H1 (cell line): ENCODE measurements around the gene MAP2K5. TPM values are rescaled to one million over a fixed set of nuclear protein-coding genes. Genes with fewer than 3 reads are reported as not detected.

Experiments used
- CTCF ChIA-PET: fragments of 300-600 bp; sonication (Branson Sonifier 250); formaldehyde crosslinking; loops from one replicate; lab custom pipeline; 2021; ENCODE audit not compliant: partially characterized antibody; lab: Charles Lee
- POLR2A ChIA-PET: fragments of 300-600 bp; sonication (Branson Sonifier 250); formaldehyde crosslinking; loops from one replicate; lab custom pipeline; 2021; ENCODE audit warnings: inconsistent platforms; ENCODE audit not compliant: partially characterized antibody; lab: Charles Lee
- DNase-seq, 2 experiments: peaks; one replicate each; pipeline versions ENCODE4 v3.0.0 to v3.0.0-alpha.2; 2010 to 2022; ENCODE audit warnings: low spot score in 2 of 2, low read depth in 1 of 2, mixed read lengths in 1 of 2
- FAIRE-seq: peaks from 2 replicates; lab custom pipeline; 2011; peaks lifted over from hg19 to GRCh38; lab: Jason Lieb, UNC
- H2AFZ ChIP-seq: 2 replicates; pipeline ENCODE4 v1.8.1; 2012; ENCODE audit warnings: low read length, inconsistent platforms
- H2AK5ac ChIP-seq: 2 replicates; pipeline ENCODE4 v1.6.1; 2013; ENCODE audit warnings: low read depth, low read length
- H2BK120ac ChIP-seq: replicated peaks from 2 replicates; pipeline ENCODE3; 2013; ENCODE audit warnings: low read depth, low read length, inconsistent platforms
- H2BK12ac ChIP-seq: 2 replicates; pipeline ENCODE4 v1.6.1; 2013; ENCODE audit warnings: low read depth, low read length
- H2BK15ac ChIP-seq: 2 replicates; pipeline ENCODE4 v1.6.1; 2013; ENCODE audit warnings: low read length
- H2BK20ac ChIP-seq: 2 replicates; pipeline ENCODE4 v1.6.1; 2013; ENCODE audit warnings: low read length
- H2BK5ac ChIP-seq: 2 replicates; pipeline ENCODE4 v1.6.1; 2013; ENCODE audit warnings: low read depth, low read length
- H3K14ac ChIP-seq: 2 replicates; pipeline ENCODE4 v1.6.1; 2013; ENCODE audit warnings: inconsistent platforms; ENCODE audit not compliant: insufficient read length
- H3K18ac ChIP-seq: 2 replicates; pipeline ENCODE4 v1.6.1; 2013; ENCODE audit warnings: low read length; ENCODE audit errors: extremely low read depth
- H3K23ac ChIP-seq: 2 replicates; pipeline ENCODE4 v1.6.1; 2013; ENCODE audit warnings: inconsistent platforms; ENCODE audit not compliant: insufficient read length
- H3K23me2 ChIP-seq: 2 replicates; pipeline ENCODE4 v1.6.1; 2013; ENCODE audit warnings: low read depth, low read length
- H3K27ac ChIP-seq: 2 replicates; pipeline ENCODE4 v1.6.1; 2011; ENCODE audit warnings: low read depth, low read length, inconsistent platforms
- H3K27me3 ChIP-seq, 4 experiments: replicated peaks in 1 of 4; 1 replicate in 1 of 4; 2 replicates in 3 of 4; pipeline versions ENCODE4 v1.6.1 to v1.8.1; 2011 to 2013; ENCODE audit warnings: low read length in 3 of 4, mild to moderate bottlenecking in 3 of 4, inconsistent platforms in 2 of 4, mixed read lengths in 2 of 4, moderate library complexity in 1 of 4; ENCODE audit not compliant: control insufficient read depth in 3 of 4, insufficient read depth in 3 of 4; ENCODE audit errors: extremely low read depth in 1 of 4
- H3K36me3 ChIP-seq, 4 experiments: 2 replicates each; pipeline versions ENCODE4 v1.6.1 to v1.8.1; 2011 to 2013; ENCODE audit warnings: mild to moderate bottlenecking in 4 of 4, low read length in 3 of 4, moderate library complexity in 2 of 4, control low read depth in 1 of 4, inconsistent platforms in 1 of 4; ENCODE audit not compliant: insufficient read depth in 4 of 4, control insufficient read depth in 2 of 4
- H3K4ac ChIP-seq: replicated peaks from 2 replicates; pipeline ENCODE3; 2013; ENCODE audit warnings: low read length, low read depth, mixed read lengths, inconsistent platforms; ENCODE audit not compliant: insufficient read length
- H3K4me1 ChIP-seq, 4 experiments: replicated peaks in 1 of 4; 1 replicate in 1 of 4; 2 replicates in 3 of 4; pipeline versions ENCODE4 v1.6.1 to v1.8.1; 2011 to 2013; ENCODE audit warnings: low read length in 3 of 4, inconsistent platforms in 2 of 4, mixed read lengths in 1 of 4; ENCODE audit not compliant: insufficient read depth in 4 of 4, control insufficient read depth in 3 of 4
- H3K4me2 ChIP-seq, 2 experiments: 2 replicates each; pipeline versions ENCODE4 v1.6.1 to v1.8.1; 2011 to 2013; ENCODE audit warnings: low read depth in 2 of 2, low read length in 2 of 2, control low read depth in 1 of 2, inconsistent platforms in 1 of 2, mild to moderate bottlenecking in 1 of 2; ENCODE audit not compliant: insufficient read depth in 1 of 2
- H3K4me3 ChIP-seq, 4 experiments: fragments of 200-600, 300-600 bp in 1 of 4; sonication (generic), shearing (Covaris generic), sonication (Bioruptor Twin) in 1 of 4; 2 replicates each; pipeline versions ENCODE4 v1.5.1 to v1.8.1; 2011 to 2016; ENCODE audit warnings: low read length in 4 of 4, low read depth in 3 of 4, control low read depth in 2 of 4, inconsistent platforms in 2 of 4, mild to moderate bottlenecking in 2 of 4, mixed read lengths in 1 of 4, moderate library complexity in 1 of 4; ENCODE audit not compliant: insufficient read depth in 2 of 4; ENCODE audit errors: extremely low read depth in 1 of 4
- H3K56ac ChIP-seq: replicated peaks from 2 replicates; pipeline ENCODE3; 2013; ENCODE audit warnings: low read depth, mild to moderate bottlenecking, mixed read lengths, low read length, inconsistent platforms; ENCODE audit not compliant: insufficient read length
- H3K79me1 ChIP-seq: 2 replicates; pipeline ENCODE4 v1.6.1; 2013; ENCODE audit warnings: low read depth, low read length, control low read depth
- H3K79me2 ChIP-seq, 2 experiments: 2 replicates each; pipeline versions ENCODE4 v1.6.1 to v1.8.1; 2012 to 2013; ENCODE audit warnings: low read length in 2 of 2, mild to moderate bottlenecking in 2 of 2, inconsistent platforms in 1 of 2; ENCODE audit not compliant: insufficient read depth in 2 of 2, control insufficient read depth in 1 of 2
- H3K9ac ChIP-seq, 4 experiments: replicated peaks in 1 of 4; 1 replicate in 1 of 4; 2 replicates in 3 of 4; pipeline versions ENCODE4 v1.6.1 to v1.8.1; 2011 to 2013; ENCODE audit warnings: low read depth in 3 of 4, low read length in 3 of 4, control low read depth in 2 of 4, mild to moderate bottlenecking in 2 of 4, moderate library complexity in 2 of 4, inconsistent platforms in 1 of 4; ENCODE audit errors: extremely low read depth in 1 of 4
- H3K9me3 ChIP-seq, 2 experiments: 2 replicates each; pipeline versions ENCODE4 v1.6.1 to v1.8.1; 2012 to 2013; ENCODE audit warnings: mild to moderate bottlenecking in 2 of 2, moderate library complexity in 2 of 2, control low read depth in 1 of 2, inconsistent platforms in 1 of 2, low read depth in 1 of 2, low read length in 1 of 2, mixed read lengths in 1 of 2; ENCODE audit not compliant: insufficient read depth in 2 of 2
- H4K20me1 ChIP-seq, 2 experiments: replicated peaks in 1 of 2; 2 replicates each; pipeline versions ENCODE3 to v1.8.1; 2011 to 2013; ENCODE audit warnings: inconsistent platforms in 2 of 2, low read length in 2 of 2, mild to moderate bottlenecking in 1 of 2; ENCODE audit not compliant: insufficient read depth in 2 of 2, control insufficient read depth in 1 of 2
- H4K5ac ChIP-seq: 2 replicates; pipeline ENCODE4 v1.6.1; 2013; ENCODE audit warnings: low read length, low read depth, mixed read lengths, inconsistent platforms; ENCODE audit not compliant: insufficient read length
- H4K8ac ChIP-seq: 2 replicates; pipeline ENCODE4 v1.8.0; 2013; ENCODE audit warnings: mild to moderate bottlenecking, moderate library complexity, low read length, inconsistent platforms; ENCODE audit not compliant: insufficient read depth; ENCODE audit errors: extremely low read depth
- H4K91ac ChIP-seq: replicated peaks from 2 replicates; pipeline ENCODE3; 2013; ENCODE audit warnings: low read length, mixed read lengths, inconsistent platforms; ENCODE audit not compliant: insufficient read length
- CHD1 ChIP-seq: IDR thresholded peaks from 2 replicates; pipeline ENCODE4 v1.6.1; 2012; ENCODE audit warnings: low read depth, low read length, improper control_type of control experiment
- GTF2F1 ChIP-seq: IDR thresholded peaks from 2 replicates; pipeline ENCODE4 v1.6.1; 2012; ENCODE audit warnings: low read depth, low read length, improper control_type of control experiment, borderline replicate concordance
- HDAC6 ChIP-seq: IDR thresholded peaks from one replicate; pipeline ENCODE4 v1.7.1; 2012; ENCODE audit warnings: low read depth, mild to moderate bottlenecking, inconsistent platforms, low read length, moderate library complexity
- KDM4A ChIP-seq: IDR thresholded peaks from one replicate; pipeline ENCODE4 v1.7.1; 2012; ENCODE audit warnings: low read depth, mild to moderate bottlenecking, moderate library complexity, low read length, inconsistent platforms; ENCODE audit not compliant: severe bottlenecking
- POLR2A ChIP-seq, 2 experiments: IDR thresholded peaks; 1 replicate in 1 of 2; 2 replicates in 1 of 2; pipeline ENCODE4 v1.6.1; 2011; ENCODE audit warnings: low read depth in 2 of 2, low read length in 2 of 2, mild to moderate bottlenecking in 2 of 2; ENCODE audit errors: control extremely low read depth in 1 of 2
- RNF2 ChIP-seq: fragments of 200-900, 300-1000 bp; sonication (generic); IDR thresholded peaks from 2 replicates; pipeline ENCODE4 v1.7.1; 2016; ENCODE audit warnings: borderline replicate concordance, low read depth, mild to moderate bottlenecking, antibody characterized with exemption, low read length; ENCODE audit not compliant: poor library complexity, severe bottlenecking; ENCODE audit errors: missing control alignments
- RXRA ChIP-seq: IDR thresholded peaks from 2 replicates; pipeline ENCODE4 v1.6.1; 2011; ENCODE audit warnings: low read depth, mild to moderate bottlenecking, low read length, moderate library complexity; ENCODE audit not compliant: insufficient read depth
- SAP30 ChIP-seq: fragments of 300-600 bp; sonication (generic); IDR thresholded peaks from 2 replicates; pipeline ENCODE4 v1.7.1; 2012; ENCODE audit warnings: low read length, moderate library complexity, mild to moderate bottlenecking, inconsistent platforms; ENCODE audit not compliant: insufficient read depth, insufficient replicate concordance
- SIN3A ChIP-seq, 2 experiments: IDR thresholded peaks in 1 of 2; conservative IDR thresholded peaks in 1 of 2; 2 replicates each; pipeline ENCODE4 v1.6.1; 2011 to 2012; ENCODE audit warnings: low read length in 2 of 2, improper control_type of control experiment in 1 of 2, low read depth in 1 of 2, mild to moderate bottlenecking in 1 of 2
- SP4 ChIP-seq: IDR thresholded peaks from 2 replicates; pipeline ENCODE4 v1.6.1; 2012; ENCODE audit warnings: low read length, inconsistent platforms
- WGBS, 2 experiments: shearing (Covaris generic) in 1 of 2; methylation state at CpG; one replicate each; pipeline versions ENCODE4 v1.1.6 to v1.1.7; 2013 to 2015; ENCODE audit warnings: low lambda C conversion rate in 2 of 2, mixed read lengths in 2 of 2, inconsistent platforms in 1 of 2, low coverage in 1 of 2, missing lambda C conversion rate in 1 of 2; ENCODE audit not compliant: insufficient replicate concordance in 2 of 2, insufficient coverage in 1 of 2, insufficient read length in 1 of 2; ENCODE audit errors: extremely low coverage in 1 of 2, missing lambda C conversion rate in 1 of 2; 5-methylcytosine and 5-hydroxymethylcytosine counted together
- polyA plus RNA-seq, 7 experiments: library from polyadenylated mRNA; depleted of rRNA in 3 of 7; stranded (reverse) in 5 of 7; unstranded in 2 of 7; fragments of >200 nt in 5 of 7; fragments of 200-250 nt in 2 of 7; gene quantifications; 1 replicate in 5 of 7; 2 replicates in 1 of 7; 4 replicates in 1 of 7; pipeline versions ENCODE4 v1.2.1 to v1.2.3, GENCODE V29; 2011 to 2013; ENCODE audit warnings: missing spikeins in 2 of 7, mixed read lengths in 2 of 7
- total RNA-seq: library from RNA; stranded (reverse); fragmentation: NEBNext Ultra II Directional; extraction: Animal tissue kit (Norgen Biotek cat#: 25700); gene quantifications from 2 replicates; pipeline ENCODE4 v1.2.1, GENCODE V29; 2021

The MAP2K5 gene
- total and polyA plus RNA-seq, 2 of the 8 experiments (the other 6 are each of a cell fraction or from before 2014, with no cell fraction given): 4.4 to 15.8 TPM

DNA sequence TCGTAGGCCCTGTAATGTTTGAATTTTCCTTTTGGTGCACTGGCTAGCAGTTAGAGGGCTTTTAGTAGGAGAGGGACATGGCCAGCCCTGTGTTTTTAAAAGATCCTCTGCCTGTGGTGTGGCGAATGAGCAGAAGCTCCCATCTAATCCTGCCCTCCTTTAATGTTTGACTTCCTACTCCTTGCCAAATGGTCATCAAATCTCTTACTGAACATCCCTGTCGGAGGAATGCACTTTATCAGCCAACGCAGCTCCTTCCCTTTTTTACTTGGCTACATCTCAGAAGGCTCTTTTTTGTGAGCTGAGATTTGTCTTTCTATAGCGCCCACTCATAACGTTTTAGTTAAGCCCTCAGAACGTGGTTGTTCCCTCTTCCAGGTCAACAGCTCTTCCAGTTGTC, 44.8 kb downstream of the MAP2K5 start:
- H3K27me3 ChIP-seq: no peaks in the 10 kb centered on the region
- H3K4me3 ChIP-seq: no peak overlapping the region
- DNase-seq (no peak), FAIRE-seq (no peak)
- no peak overlapping the region for H3K9ac ChIP-seq
- H2BK15ac ChIP-seq: no peak overlapping the region
- H4K20me1 ChIP-seq: no peaks in the 10 kb centered on the region
- H2AK5ac ChIP-seq: no peak overlapping the region
- no peak overlapping the region for H3K14ac ChIP-seq
- H3K56ac ChIP-seq: no peak overlapping the region
- no peak overlapping the region for H3K4ac ChIP-seq
- no peak overlapping the region for H4K8ac ChIP-seq
- H4K5ac ChIP-seq: no peak overlapping the region
- 85% methylated on average over 7 of the region's 7 CpGs; no CpG with 5 or more reads in 1 of the 2 experiments for WGBS, 2 experiments
- H3K79me1 ChIP-seq: no peaks in the 10 kb centered on the region
- H2BK120ac ChIP-seq: no peak overlapping the region
- H2BK20ac ChIP-seq: no peak overlapping the region
- POLR2A ChIA-PET: no interaction called here
- H3K4me2 ChIP-seq: no peak overlapping the region
- no peak overlapping the region for H4K91ac ChIP-seq
- H3K18ac ChIP-seq: no peak overlapping the region
- H3K23me2 ChIP-seq: no peaks in the 10 kb centered on the region
- no peaks in the 10 kb centered on the region for H3K79me2 ChIP-seq
- peaks cover 2 to 8% (median 6%) of the 10 kb centered on the region in 4 experiments; a peak in 5 of 8 replicates for H3K36me3 ChIP-seq
- H3K4me1 ChIP-seq: no peaks in the 10 kb centered on the region
- CTCF ChIA-PET: interaction anchor here (0.6 to 1.2 kb wide), 7 partner anchors 10 to 196 kb away, joined by 3 to 4 read pairs (median 3); no protein-coding TSS in a partner anchor
- no peak overlapping the region for H2AFZ ChIP-seq
- H3K27ac ChIP-seq: no peak overlapping the region
- no peak for TF ChIP-seq GTF2F1
- TF ChIP-seq RNF2: no peak
- TF ChIP-seq SIN3A (conservative IDR thresholded peaks at IDR 0.05 in 1 of 2, IDR thresholded peaks at IDR 0.05 in 1 of 2; ENCODE audit: low read depth in 1 of 2, low read length in 2 of 2): no peak
- TF ChIP-seq SP4: no peak
- no peak for TF ChIP-seq SAP30
- TF ChIP-seq CHD1: no peak
- no peak for TF ChIP-seq KDM4A
- TF ChIP-seq RXRA: no peak
- no peak for TF ChIP-seq HDAC6
- no peak for TF ChIP-seq POLR2A (IDR thresholded peaks at IDR 0.05; ENCODE audit: control extremely low read depth in 1 of 2, low read depth in 2 of 2, low read length in 2 of 2)
- no peaks in the 10 kb centered on the region for H3K9me3 ChIP-seq
- H2BK12ac ChIP-seq: no peak overlapping the region
- H2BK5ac ChIP-seq: no peak overlapping the region
- H3K23ac ChIP-seq: no peak overlapping the region
